Vagina (tissue), 2 donors: ENCODE results near the gene RAPSN. TPM values are rescaled to one million over a fixed set of nuclear protein-coding genes. Genes with fewer than 3 reads are reported as not detected.

Experiments
- DNase-seq, 2 donors: peaks; one replicate each; pipeline ENCODE4 v3.0.0-alpha.2; 2017; ENCODE audit errors: extremely low spot score in 2 of 2
- H3K27ac ChIP-seq: fragments of 200-600 bp; sonication (generic); one replicate; pipeline ENCODE4 v1.5.1; 2019
- H3K27me3 ChIP-seq: fragments of 200-600 bp; sonication (generic); one replicate; pipeline ENCODE4 v1.5.1; 2019
- H3K36me3 ChIP-seq, 2 donors: fragments of 200-600 bp; sonication (generic); one replicate each; pipeline ENCODE4 v1.5.1; 2017 to 2019
- H3K4me1 ChIP-seq: fragments of 200-600 bp; sonication (generic); one replicate; pipeline ENCODE4 v1.5.1; 2019
- H3K4me3 ChIP-seq, 2 donors: fragments of 200-600 bp; sonication (generic); 1 replicate in 1 of 2; 2 replicates in 1 of 2; pipeline ENCODE4 v1.5.1; 2016 to 2019
- H3K9me3 ChIP-seq: fragments of 200-600 bp; sonication (generic); one replicate; pipeline ENCODE4 v1.5.1; 2019
- POLR2A ChIP-seq, 2 donors: fragments of 450-650 bp; IDR thresholded peaks; one replicate each; pipeline ENCODE4 v1.6.1; 2017; ENCODE audit warnings: antibody characterized with exemption in 2 of 2, mild to moderate bottlenecking in 2 of 2, moderate library complexity in 2 of 2
- POLR2AphosphoS5 ChIP-seq, 2 donors: sonication (generic); formaldehyde crosslinking; IDR thresholded peaks; one replicate each; pipeline ENCODE4 v1.9.0; 2017; ENCODE audit warnings: antibody characterized with exemption in 2 of 2, mild to moderate bottlenecking in 2 of 2, low read depth in 1 of 2; ENCODE audit not compliant: insufficient read depth in 1 of 2
- intact Hi-C: fragments of 100-400 bp; cut with DNase I; formaldehyde crosslinking; loops from one replicate; pipeline ENCODE4 v1.15.1; 2023
- total RNA-seq: library from RNA; depleted of rRNA; stranded (reverse); fragments of >200 nt; gene quantifications from one replicate; pipeline ENCODE4 v1.2.3, GENCODE V29; 2016
- TF ChIP-seq, protein P1 (sequence below), 3 experiments: fragments of 450-650 bp in 2 of 3; fragments of 200-600 bp in 1 of 3; sonication (generic) in 1 of 3; IDR thresholded peaks; one replicate each; pipeline ENCODE4 v1.5.1; 2017 to 2019; ENCODE audit warnings: antibody characterized with exemption in 3 of 3, mild to moderate bottlenecking in 2 of 3, moderate library complexity in 2 of 3

RAPSN gene
- total RNA-seq, 1 donor from 2014 or later: not detected

DNA sequence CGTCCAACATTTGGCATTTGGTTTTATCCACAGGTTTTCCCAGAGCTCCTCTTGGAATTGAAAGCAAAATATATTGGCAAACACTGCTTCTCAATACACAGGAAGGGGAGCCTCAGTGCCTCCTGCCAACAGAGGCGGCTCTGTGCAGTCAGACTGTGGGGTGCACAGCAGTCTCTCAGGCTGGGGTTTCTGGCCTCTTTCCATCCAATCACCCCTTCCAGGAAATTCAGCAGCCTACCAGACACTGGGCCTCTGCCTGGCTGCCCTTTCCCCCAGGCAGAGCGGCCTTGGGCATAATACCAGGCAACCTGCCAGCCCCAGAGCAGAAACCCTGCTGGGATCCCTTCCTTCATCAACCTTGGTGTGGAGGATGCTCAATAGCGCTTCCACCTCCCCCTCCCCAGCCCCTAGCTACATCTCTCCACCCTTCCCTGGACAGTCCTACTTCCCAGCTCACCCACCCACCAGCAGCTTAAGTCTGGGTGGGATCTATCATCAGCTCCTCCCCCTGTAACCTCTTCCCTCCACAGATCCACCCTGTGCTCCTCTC is 17.8 kb upstream of the RAPSN start:
- peak overlapping the region; percentile 45 for H3K27ac ChIP-seq
- H3K4me3 ChIP-seq: no peak overlapping the region
- intact Hi-C loops: loop anchor here (10.0 kb wide), 1 partner anchor 88 kb away; the partner anchor contains the start of gene CELF1
- peaks cover 37% of the 10 kb centered on the region for H3K4me1 ChIP-seq
- TF ChIP-seq, protein P1, sequence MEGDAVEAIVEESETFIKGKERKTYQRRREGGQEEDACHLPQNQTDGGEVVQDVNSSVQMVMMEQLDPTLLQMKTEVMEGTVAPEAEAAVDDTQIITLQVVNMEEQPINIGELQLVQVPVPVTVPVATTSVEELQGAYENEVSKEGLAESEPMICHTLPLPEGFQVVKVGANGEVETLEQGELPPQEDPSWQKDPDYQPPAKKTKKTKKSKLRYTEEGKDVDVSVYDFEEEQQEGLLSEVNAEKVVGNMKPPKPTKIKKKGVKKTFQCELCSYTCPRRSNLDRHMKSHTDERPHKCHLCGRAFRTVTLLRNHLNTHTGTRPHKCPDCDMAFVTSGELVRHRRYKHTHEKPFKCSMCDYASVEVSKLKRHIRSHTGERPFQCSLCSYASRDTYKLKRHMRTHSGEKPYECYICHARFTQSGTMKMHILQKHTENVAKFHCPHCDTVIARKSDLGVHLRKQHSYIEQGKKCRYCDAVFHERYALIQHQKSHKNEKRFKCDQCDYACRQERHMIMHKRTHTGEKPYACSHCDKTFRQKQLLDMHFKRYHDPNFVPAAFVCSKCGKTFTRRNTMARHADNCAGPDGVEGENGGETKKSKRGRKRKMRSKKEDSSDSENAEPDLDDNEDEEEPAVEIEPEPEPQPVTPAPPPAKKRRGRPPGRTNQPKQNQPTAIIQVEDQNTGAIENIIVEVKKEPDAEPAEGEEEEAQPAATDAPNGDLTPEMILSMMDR (IDR thresholded peaks at IDR 0.05): no peak
- TF ChIP-seq POLR2A (IDR thresholded peaks at IDR 0.05) (no peak), POLR2AphosphoS5 (IDR thresholded peaks at IDR 0.05; ENCODE audit: insufficient read depth in 1 of 2, low read depth in 1 of 2) (no peak)
- peaks cover 0 to 16% of the 10 kb centered on the region in 2 donors for H3K36me3 ChIP-seq
- H3K9me3 ChIP-seq: no peaks in the 10 kb centered on the region
- no peaks in the 10 kb centered on the region for H3K27me3 ChIP-seq
- no peak for DNase-seq

DNA sequence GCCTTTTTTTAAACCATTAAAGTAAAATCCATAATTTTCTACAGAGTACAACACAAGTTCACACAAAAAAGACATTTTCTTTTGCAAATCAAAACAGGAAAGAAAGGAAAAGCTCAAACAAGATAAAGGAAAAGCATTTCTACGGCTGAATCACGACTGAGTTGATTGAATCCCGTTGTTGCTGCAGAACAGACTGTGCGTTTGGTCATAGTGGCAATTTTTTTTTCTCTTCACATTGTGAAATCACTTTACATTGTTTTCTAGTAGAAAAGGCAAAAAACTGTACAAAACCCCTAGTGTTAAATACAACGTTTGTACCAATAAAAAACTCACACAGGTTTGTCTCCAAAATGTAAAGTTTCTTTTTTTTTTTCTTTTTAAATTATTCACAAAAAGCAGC is 17.3 kb upstream of the RAPSN start:
- TF ChIP-seq POLR2A (IDR thresholded peaks at IDR 0.05) (no peak), POLR2AphosphoS5 (IDR thresholded peaks at IDR 0.05; ENCODE audit: insufficient read depth in 1 of 2, low read depth in 1 of 2) (no peak)
- TF ChIP-seq, protein P1 (IDR thresholded peaks at IDR 0.05): no peak
- intact Hi-C loops: loop anchor here (10.0 kb wide), 1 partner anchor 89 kb away; the partner anchor contains the start of gene CELF1
- peaks cover 0 to 10% of the 10 kb centered on the region in 2 donors for H3K36me3 ChIP-seq
- DNase-seq: no peak
- peak overlapping the region; percentile 45 for H3K27ac ChIP-seq
- H3K27me3 ChIP-seq: no peaks in the 10 kb centered on the region
- no peak overlapping the region for H3K4me3 ChIP-seq
- H3K4me1 ChIP-seq: peaks cover 37% of the 10 kb centered on the region
- no peaks in the 10 kb centered on the region for H3K9me3 ChIP-seq

DNA sequence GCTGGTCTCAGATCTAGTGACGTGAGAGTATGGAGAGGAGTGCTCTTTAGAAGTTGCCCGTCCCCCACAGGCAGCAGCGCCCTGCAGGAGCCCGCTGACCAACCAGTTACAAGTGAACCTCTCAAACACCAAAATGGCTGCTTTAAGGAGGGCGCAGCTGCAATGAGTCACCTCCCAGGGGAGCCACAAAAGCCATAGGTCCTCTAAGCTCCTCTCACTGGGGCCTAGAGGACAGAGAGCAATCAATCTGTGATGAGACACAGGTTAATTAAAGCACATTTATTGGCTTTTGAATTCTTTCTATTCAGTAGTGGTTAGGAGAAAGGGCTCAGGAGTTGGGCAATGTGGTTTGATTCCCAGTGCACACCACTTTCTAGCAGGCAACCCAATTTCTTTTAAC is 15.5 kb upstream of the RAPSN start:
- Histone ChIP-seq H3K36me3 (no peaks in the 10 kb centered on the region), H3K27me3 (no peaks in the 10 kb centered on the region), H3K9me3 (no peaks in the 10 kb centered on the region), H3K4me3 (no peak overlapping the region), H3K4me1 (peaks cover 37% of the 10 kb centered on the region), H3K27ac (no peak overlapping the region)
- DNase-seq: no peak
- TF ChIP-seq, protein P1 (IDR thresholded peaks at IDR 0.05): no peak
- TF ChIP-seq POLR2A (IDR thresholded peaks at IDR 0.05): no peak
- TF ChIP-seq POLR2AphosphoS5 (IDR thresholded peaks at IDR 0.05; ENCODE audit: insufficient read depth in 1 of 2, low read depth in 1 of 2): no peak
- intact Hi-C loops: loop anchor here (10.0 kb wide), 1 partner anchor 90 kb away; the partner anchor contains the start of gene CELF1

DNA sequence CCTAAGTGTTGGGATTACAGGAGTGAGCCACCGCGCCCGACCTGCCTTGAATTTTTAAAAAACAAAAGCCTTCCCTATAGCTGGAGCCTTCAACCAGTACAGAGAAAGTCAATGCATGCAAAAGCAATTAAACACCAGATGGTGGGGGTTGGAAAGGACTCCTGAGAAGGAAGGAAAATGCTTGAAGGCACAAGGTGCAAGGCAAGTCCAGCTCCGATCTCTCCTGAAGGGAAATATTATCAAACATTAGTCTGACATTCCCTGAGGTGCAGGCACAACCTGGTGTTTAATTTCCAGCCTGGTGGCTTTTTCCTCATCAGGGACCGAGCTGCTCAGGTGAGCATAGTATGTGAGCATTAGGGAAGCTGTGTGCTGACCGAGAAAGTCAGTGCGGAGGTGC is 12.9 kb upstream of the RAPSN start:
- no peak overlapping the region for H3K4me3 ChIP-seq
- intact Hi-C loops: loop anchor here (10.0 kb wide), 1 partner anchor 93 kb away; the partner anchor contains the start of gene CELF1
- no peaks in the 10 kb centered on the region for H3K9me3 ChIP-seq
- peaks cover 17% of the 10 kb centered on the region for H3K4me1 ChIP-seq
- H3K27me3 ChIP-seq: no peaks in the 10 kb centered on the region
- TF ChIP-seq POLR2A (IDR thresholded peaks at IDR 0.05): no peak
- TF ChIP-seq, protein P1 (IDR thresholded peaks at IDR 0.05): no peak
- no peak for TF ChIP-seq POLR2AphosphoS5 (IDR thresholded peaks at IDR 0.05; ENCODE audit: insufficient read depth in 1 of 2, low read depth in 1 of 2)
- DNase-seq: no peak
- H3K27ac ChIP-seq: no peak overlapping the region
- no peaks in the 10 kb centered on the region for H3K36me3 ChIP-seq

DNA sequence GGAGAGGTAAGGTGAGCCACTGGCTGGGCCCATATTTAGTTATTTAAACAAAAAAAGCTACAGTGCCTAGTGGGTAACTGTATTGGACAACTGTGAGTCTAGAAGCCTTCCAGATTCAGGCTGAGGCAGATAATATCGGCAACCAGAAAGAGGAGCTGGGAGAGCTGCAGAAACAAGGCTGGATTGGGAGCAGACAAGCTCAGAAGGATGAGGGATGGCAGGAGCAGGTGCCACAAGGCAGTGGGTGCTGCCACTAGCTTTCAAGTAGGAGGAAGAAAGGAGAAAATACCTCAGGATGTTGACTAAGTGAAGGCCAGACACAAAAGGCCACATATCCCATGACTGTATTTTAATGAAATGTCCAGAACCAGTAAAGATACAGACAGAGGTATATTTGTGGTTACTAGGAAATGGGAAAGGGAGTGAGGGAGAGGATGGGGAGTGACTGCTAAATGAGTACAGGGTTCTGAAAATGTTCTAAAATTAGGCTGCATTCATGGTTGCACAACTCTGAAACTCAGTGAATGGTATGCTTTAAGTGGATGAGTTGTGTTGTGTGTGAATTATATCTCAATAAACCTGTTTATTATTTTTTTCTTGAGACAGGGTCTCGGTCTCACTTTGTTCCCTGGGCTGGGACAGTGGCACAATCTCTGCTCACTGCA is 11.8 kb upstream of the RAPSN start:
- H3K4me1 ChIP-seq: peaks cover 5% of the 10 kb centered on the region
- no peaks in the 10 kb centered on the region for H3K27me3 ChIP-seq
- H3K27ac ChIP-seq: no peak overlapping the region
- intact Hi-C loops: loop anchor here (10.0 kb wide), 1 partner anchor 94 kb away; the partner anchor contains the start of gene CELF1
- no peak for DNase-seq
- TF ChIP-seq POLR2A (IDR thresholded peaks at IDR 0.05) (no peak), POLR2AphosphoS5 (IDR thresholded peaks at IDR 0.05; ENCODE audit: insufficient read depth in 1 of 2, low read depth in 1 of 2) (no peak)
- TF ChIP-seq, protein P1 (IDR thresholded peaks at IDR 0.05): no peak
- no peaks in the 10 kb centered on the region for H3K9me3 ChIP-seq
- H3K36me3 ChIP-seq: no peaks in the 10 kb centered on the region
- H3K4me3 ChIP-seq: no peak overlapping the region
